GM04503 (cell line): ENCODE measurements around the gene KCNQ1OT1.

Experiments used
- DNase-seq: peaks from one replicate; pipeline ENCODE4 v3.0.0-alpha.2; 2012; ENCODE audit warnings: low read depth

KCNQ1OT1 gene

GRCh38 chr11:2666828-2667570 lies 32.8 kb downstream of the KCNQ1OT1 start:
- no peak for DNase-seq

- no peak for DNase-seq
Observed at GRCh38 chr11:2666401-2666741, 33.4 kb downstream of the KCNQ1OT1 start.

DNA sequence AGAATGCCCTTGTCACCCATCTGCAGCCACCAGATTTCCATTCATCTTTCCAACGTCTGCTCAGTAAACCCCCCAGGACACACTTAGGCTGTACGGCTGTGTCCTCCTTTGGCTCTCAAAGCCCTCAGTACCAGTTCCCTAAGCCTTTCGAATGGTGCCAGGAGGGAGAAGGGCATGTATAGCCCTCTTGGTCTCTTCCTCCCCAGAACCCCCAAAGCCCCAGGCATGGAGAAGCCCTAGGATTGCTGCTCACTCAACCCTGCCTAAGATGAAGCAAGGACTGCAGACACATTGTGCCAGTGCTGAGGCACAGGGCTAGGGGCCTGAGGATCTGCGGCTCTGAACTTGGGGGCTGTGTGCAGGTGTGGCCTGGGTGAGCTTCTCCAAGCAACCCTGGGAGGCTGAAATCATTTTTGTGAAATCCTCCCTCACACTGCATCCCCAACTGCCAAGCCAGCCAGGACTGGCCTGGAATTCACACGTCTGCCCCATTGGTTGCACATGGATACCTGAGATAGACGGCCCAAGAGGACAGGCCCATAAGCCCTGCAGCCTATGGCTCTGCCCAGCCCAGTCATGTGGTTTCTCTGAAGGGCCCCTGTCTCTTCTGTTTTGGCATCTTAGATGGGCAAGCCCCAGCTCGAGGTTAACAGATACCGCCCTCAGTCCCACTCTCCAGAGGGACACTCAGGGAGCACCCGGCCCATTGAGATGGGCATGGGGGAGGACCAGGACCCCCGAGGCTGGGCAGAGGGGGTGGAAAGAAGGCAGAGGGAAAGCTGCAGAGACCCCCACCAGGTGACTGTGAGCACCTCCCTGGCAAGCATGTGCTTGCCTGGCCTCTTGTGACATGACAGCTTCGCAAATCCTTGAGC lies 34.0 kb downstream of the KCNQ1OT1 start:
- no peak for DNase-seq

- DNase-seq = no peak
Observed at GRCh38 chr11:2664791-2665525, 34.8 kb downstream of the KCNQ1OT1 start.

DNA sequence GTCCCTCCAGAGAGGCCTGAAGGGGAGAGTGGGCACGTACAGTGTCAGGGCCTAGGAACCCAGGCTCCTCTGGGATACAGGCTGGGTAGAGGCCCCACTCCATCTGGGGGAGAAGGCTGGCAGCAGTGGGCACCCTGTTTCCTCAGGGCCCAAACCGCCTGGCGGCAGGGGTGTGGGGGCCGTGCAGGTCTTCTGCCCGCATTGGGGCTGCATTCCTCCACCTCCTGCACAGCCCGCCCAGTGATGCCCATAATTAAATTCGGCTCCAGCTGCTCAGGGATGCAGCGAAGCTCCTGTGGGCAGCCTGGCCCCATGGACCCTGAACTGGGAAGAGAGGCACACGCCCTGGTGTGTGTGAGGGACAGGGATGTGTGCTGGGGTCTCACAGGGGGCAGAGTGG lies 35.4 kb downstream of the KCNQ1OT1 start:
- DNase-seq = no peak

DNA sequence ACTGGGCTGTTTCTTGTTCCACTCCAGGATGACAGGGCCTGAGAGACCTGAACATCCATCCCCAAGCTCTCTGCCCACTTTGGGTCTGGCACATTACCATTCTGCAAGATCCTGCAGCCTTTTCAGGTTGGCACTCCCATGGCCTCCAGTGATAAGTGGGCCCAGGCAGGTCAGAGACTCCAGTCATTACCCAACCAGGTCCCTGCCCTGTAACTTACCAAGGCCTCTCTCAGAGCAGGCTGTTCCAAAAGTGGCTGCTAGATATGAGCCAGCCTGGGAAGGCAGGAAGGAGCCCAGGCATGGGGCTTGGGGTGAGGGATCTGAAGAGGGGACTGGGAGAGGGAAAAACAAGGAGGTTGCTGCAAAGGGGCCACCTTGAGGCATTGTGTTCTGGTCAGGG lies 35.9 kb downstream of the KCNQ1OT1 start:
- DNase-seq = no peak

GRCh38 chr11:2663506-2663905 lies 36.3 kb downstream of the KCNQ1OT1 start:
- DNase-seq = no peak

- no peak for DNase-seq
Observed at GRCh38 chr11:2662430-2663299, 37.1 kb downstream of the KCNQ1OT1 start.

GRCh38 chr11:2662024-2662312 lies 37.8 kb downstream of the KCNQ1OT1 start:
- no peak for DNase-seq

- DNase-seq = no peak
Observed at GRCh38 chr11:2661173-2662023, 38.4 kb downstream of the KCNQ1OT1 start.

DNA sequence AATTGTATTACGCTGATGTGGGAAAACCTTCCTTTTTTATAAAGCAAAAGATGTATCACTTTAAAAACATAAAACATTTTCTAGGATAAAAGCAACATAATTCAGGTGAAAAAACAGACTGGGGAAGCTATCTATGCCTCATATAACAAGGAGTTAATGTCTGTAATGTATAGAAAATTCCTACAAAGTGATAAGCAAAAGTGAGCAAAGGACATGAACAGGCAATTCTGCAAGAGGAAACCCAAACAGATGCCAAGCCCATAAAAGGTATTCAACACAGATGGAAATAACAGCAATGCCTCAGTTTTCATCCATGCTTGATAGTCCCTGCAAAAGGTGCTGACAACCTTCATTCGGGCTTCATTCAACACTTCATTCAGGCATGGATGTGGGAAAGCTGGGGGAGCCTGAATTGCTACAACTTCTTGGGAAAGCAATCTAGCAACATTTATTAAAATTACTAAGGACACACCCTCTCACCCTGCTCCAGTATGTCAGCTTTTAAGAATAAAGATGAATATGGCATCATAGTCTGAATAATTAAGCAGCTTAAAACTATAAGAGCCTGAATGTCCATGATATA lies 39.3 kb downstream of the KCNQ1OT1 start:
- DNase-seq = no peak

DNA sequence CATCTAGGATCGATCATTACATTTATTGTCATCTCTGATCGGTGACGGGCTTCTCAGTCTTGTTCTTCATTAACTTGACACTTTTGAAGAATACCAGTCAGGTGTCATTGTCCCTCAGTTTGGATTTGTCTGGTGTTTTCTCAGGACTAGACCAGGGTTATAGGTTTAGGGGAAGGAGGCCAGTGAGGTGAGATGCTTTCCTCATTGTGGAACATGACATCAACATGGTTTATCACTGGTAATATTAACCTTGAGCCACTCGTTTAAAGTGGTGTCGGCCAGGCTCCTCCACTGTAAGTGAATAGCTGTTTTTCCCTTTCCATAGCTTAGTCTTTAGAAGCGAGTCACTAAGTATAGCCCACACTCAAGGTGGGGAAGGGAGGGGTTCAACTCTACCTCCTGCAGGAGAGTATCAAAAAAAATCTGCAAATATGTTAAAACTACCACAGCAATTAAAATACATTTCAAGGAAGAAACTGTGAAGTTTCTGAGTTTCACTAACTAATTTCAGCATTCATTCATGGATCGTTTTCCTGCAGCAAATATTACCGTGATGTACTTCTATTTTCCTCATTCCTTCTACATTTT lies 42.0 kb downstream of the KCNQ1OT1 start:
- DNase-seq = no peak

DNA sequence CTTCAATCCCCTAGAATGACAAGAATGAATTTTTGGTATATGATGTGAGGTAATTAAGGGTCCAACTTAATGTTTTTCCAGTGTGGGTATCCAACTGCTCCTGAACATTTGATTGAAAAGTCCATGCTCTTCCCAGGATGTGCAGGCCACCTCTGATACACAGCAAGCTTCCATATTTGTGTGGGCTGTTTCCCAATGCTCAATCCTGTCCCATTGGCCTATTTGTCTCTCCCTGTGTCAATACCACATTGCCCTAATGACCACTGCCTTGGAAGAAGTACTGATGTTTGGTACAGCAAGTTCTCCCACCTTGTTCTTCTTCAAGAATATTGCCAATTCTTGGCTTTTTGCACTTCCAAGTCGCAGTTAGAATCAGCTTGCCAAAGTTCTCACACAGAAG lies 42.9 kb downstream of the KCNQ1OT1 start:
- no peak for DNase-seq

GRCh38 chr11:2655834-2656622 lies 43.8 kb downstream of the KCNQ1OT1 start:
- DNase-seq = no peak

DNA sequence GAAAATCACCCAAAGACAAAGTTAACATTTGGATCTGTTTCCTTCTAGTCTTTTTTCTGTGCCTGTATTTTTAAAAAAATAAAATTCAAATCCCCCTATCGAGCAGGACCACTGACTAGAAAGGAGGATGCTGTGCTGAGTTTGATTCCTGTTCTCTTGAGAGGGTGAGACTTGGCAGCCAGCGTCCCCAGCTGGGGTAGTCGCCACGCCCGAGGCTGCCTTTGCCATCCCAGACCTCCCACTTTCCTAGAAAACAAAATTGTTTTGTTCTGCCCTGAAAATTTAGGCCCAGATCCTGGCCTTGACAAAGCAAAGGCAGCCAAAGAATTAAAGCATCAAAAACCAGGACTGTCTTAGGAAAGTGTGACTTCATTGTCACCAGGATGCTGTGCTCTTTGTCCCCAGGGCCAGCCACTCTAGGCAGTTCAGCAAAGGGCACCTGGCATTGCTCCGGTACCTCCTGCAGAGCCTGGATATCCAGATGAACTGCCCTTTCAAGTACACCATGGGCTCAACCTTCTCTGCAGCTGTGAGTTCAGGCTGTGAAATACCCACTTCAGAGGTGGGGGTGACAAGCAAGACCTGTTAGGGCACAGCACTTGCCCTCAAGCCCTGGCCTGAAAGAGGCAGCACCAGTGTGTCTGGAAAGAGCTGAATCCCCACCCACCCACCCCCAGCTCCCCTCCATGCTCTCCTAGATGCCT lies 44.6 kb downstream of the KCNQ1OT1 start:
- DNase-seq = no peak

DNA sequence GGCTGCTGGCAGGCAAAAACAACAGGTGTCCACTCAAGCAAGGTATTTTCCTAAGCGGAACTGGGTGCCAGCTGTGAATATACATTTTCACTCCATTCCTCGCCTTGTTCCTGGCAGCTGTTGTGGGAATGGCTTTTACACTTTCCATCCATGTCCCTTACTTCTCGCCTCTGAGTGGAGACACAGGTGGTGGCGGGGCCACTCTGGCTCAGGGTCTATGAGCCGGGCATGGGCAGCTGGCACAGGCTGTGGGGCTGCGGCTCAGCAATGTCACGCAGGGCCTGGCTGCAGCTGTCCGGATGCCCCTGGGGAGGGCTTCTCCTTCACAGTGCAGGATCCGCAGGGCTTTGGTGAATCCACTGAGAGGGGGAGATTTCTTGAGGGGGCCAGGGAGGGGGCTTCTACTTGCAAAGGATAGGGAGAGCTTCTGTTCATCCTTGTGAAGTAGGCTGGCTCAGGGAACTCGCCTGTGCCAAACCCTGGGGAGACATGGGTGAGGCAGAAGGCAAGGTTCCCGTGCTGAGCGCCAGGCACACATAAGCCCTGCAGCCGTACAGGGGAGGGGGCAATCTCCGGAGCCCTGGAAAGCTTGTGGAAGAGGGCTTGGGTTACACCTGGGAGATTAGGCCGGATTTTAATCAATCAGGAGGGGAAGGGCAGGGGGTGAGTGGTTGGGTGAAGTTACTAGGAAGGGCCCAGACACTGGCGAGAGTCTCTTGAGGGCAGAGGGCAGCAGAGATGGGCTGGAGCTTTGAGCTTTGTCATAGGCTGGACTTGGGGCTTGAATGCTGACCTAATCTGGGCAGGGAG lies 45.7 kb downstream of the KCNQ1OT1 start:
- DNase-seq = no peak

- DNase-seq = no peak
Observed at GRCh38 chr11:2653198-2653551, 46.6 kb downstream of the KCNQ1OT1 start.
